ENCODE measurements around the gene CCSER2.

DNA sequence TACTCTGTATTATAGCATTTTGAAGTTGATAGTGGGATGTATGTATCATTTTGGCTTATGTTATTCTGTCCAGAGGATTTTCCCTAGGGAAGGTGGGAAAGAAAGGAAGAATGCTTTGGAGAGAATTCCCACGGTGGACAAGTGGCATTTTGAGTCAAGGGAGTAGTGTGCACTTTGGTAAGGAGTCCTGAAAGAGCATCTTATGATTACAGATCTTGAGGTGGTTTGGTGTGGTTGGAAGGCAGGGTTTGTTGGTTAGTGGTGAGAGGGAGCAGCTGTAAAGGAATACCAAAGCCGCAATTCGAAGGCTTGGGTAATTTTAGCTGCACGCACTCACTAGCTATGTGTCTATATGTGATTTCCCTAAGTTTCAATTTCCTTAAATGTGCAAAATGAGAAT is 16.1 kb downstream of the CCSER2 start:
- no peak for TF ChIP-seq POLR2A (IDR thresholded peaks at IDR 0.05)
- TF ChIP-seq, protein P1, sequence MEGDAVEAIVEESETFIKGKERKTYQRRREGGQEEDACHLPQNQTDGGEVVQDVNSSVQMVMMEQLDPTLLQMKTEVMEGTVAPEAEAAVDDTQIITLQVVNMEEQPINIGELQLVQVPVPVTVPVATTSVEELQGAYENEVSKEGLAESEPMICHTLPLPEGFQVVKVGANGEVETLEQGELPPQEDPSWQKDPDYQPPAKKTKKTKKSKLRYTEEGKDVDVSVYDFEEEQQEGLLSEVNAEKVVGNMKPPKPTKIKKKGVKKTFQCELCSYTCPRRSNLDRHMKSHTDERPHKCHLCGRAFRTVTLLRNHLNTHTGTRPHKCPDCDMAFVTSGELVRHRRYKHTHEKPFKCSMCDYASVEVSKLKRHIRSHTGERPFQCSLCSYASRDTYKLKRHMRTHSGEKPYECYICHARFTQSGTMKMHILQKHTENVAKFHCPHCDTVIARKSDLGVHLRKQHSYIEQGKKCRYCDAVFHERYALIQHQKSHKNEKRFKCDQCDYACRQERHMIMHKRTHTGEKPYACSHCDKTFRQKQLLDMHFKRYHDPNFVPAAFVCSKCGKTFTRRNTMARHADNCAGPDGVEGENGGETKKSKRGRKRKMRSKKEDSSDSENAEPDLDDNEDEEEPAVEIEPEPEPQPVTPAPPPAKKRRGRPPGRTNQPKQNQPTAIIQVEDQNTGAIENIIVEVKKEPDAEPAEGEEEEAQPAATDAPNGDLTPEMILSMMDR (IDR thresholded peaks at IDR 0.05) = no peak

Data from adrenal gland (tissue), 5 donors.